ENCODE measurements around the gene INSR. TPM values are rescaled to one million over a fixed set of nuclear protein-coding genes. Genes with fewer than 3 reads are reported as not detected.

INSR gene
- total RNA-seq, 1 experiment from 2014 or later = 8.4 TPM

GRCh38 chr19:7252364-7252763 lies 41.9 kb downstream of the INSR start:
- H3K36me3 Mint-ChIP-seq (ENCODE audit: insufficient read depth, unreplicated experiment) = peaks cover 5% of the 10 kb centered on the region
- H3K4me1 Mint-ChIP-seq (ENCODE audit: low read depth, unreplicated experiment) = peaks cover 8% of the 10 kb centered on the region
- intact Hi-C loops (cut with micrococcal nuclease; ENCODE audit: unreplicated experiment) = no loop called here
- no peak overlapping the region for H3K4me3 Mint-ChIP-seq (ENCODE audit: low read depth, unreplicated experiment)
- CTCF ChIA-PET = no interaction called here
- no peak for DNase-seq
- peaks cover 3% of the 10 kb centered on the region for H3K9me3 Mint-ChIP-seq (ENCODE audit: low read depth, unreplicated experiment)
- BruUV-seq (replicated peaks) = no TSS peak
- no peaks in the 10 kb centered on the region for H3K27me3 Mint-ChIP-seq (ENCODE audit: unreplicated experiment)
- TF ChIP-seq CTCF (IDR thresholded peaks at IDR 0.05; ENCODE audit: unreplicated experiment) = no peak
- no peak overlapping the region for H3K27ac Mint-ChIP-seq (ENCODE audit: unreplicated experiment)

DNA sequence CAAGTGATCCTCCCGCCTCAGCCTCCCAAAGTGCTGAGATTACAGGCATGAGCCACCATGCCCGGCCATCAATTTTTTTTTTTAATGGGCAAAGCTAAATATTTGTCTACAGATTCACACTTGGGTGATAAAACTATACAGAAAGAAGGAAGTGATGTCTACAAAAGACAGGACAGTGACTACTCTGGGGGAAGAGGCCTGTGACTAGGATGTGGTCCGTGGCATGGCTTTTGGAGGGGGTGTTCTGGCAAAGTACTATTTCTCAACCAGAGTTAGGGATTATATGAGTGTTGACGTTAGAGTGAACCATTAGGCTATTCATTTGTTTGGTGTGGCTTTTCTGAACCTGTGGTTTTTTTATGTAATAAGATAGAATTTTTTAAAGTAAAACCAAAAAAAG lies 42.7 kb downstream of the INSR start:
- H3K9me3 Mint-ChIP-seq (ENCODE audit: low read depth, unreplicated experiment) = peaks cover 3% of the 10 kb centered on the region
- H3K4me3 Mint-ChIP-seq (ENCODE audit: low read depth, unreplicated experiment) = no peak overlapping the region
- DNase-seq = no peak
- H3K4me1 Mint-ChIP-seq (ENCODE audit: low read depth, unreplicated experiment) = peaks cover 8% of the 10 kb centered on the region
- TF ChIP-seq CTCF (IDR thresholded peaks at IDR 0.05; ENCODE audit: unreplicated experiment) = no peak
- no peaks in the 10 kb centered on the region for H3K27me3 Mint-ChIP-seq (ENCODE audit: unreplicated experiment)
- BruUV-seq (replicated peaks) = no TSS peak
- intact Hi-C loops (cut with micrococcal nuclease; ENCODE audit: unreplicated experiment) = no loop called here
- CTCF ChIA-PET = no interaction called here
- H3K27ac Mint-ChIP-seq (ENCODE audit: unreplicated experiment) = no peak overlapping the region
- H3K36me3 Mint-ChIP-seq (ENCODE audit: insufficient read depth, unreplicated experiment) = no peaks in the 10 kb centered on the region

DNA sequence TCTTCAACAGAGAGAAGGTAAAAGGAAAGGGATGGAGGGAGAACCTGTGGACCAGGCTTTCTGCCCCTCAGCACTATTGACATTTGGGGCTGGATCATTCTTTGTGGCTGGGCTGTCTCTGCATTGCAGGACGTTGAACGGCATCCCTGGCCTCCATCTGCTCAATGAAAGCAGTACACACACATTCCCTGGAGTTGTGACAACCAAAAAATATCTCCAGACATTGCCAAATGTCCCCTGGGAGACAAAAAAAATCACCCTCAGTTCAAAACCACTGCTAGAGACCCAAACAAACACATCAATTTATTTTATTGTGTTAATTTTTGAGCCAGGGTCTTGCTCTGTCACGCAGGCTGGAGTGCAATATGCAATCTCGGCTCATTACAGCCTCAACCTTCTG lies 43.3 kb downstream of the INSR start:
- no peak for DNase-seq
- BruUV-seq (replicated peaks) = no TSS peak
- H3K27ac Mint-ChIP-seq (ENCODE audit: unreplicated experiment) = no peak overlapping the region
- H3K4me3 Mint-ChIP-seq (ENCODE audit: low read depth, unreplicated experiment) = no peak overlapping the region
- intact Hi-C loops (cut with micrococcal nuclease; ENCODE audit: unreplicated experiment) = no loop called here
- H3K9me3 Mint-ChIP-seq (ENCODE audit: low read depth, unreplicated experiment) = peaks cover 5% of the 10 kb centered on the region
- H3K36me3 Mint-ChIP-seq (ENCODE audit: insufficient read depth, unreplicated experiment) = no peaks in the 10 kb centered on the region
- H3K4me1 Mint-ChIP-seq (ENCODE audit: low read depth, unreplicated experiment) = peaks cover 8% of the 10 kb centered on the region
- TF ChIP-seq CTCF (IDR thresholded peaks at IDR 0.05; ENCODE audit: unreplicated experiment) = no peak
- CTCF ChIA-PET = no interaction called here
- no peaks in the 10 kb centered on the region for H3K27me3 Mint-ChIP-seq (ENCODE audit: unreplicated experiment)

DNA sequence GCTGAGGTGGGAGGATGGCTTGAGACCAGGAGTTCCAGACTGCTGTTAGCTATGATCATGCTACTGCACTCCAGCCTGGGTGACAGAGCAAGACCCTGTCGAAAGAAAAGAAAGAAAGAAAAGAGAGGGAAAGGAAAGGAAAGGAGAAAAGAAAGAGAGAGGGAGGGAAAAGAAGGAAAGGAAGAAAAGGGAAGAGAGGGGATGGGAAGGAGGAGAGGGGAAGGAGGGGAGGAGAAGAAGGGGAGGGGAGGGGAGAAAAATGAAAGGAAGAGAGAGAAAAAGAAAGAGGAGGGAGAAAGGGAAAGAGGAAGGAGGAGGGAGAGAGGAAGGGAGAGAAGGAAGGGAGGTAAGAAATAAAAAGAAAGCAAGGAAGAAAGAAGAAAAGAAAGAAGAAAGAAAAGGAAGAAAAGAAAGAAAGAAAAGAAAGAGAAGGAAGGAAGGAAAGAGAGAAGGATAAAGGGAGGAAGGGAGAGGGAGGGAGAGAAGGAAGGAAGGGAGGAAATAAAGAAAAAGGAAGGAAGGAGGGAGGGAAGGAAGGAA lies 44.1 kb downstream of the INSR start:
- Mint-ChIP-seq H3K27ac (ENCODE audit: unreplicated experiment) (no peak overlapping the region), H3K27me3 (ENCODE audit: unreplicated experiment) (no peaks in the 10 kb centered on the region), H3K4me3 (ENCODE audit: low read depth, unreplicated experiment) (no peak overlapping the region), H3K4me1 (ENCODE audit: low read depth, unreplicated experiment) (peaks cover 1% of the 10 kb centered on the region), H3K36me3 (ENCODE audit: insufficient read depth, unreplicated experiment) (no peaks in the 10 kb centered on the region), H3K9me3 (ENCODE audit: low read depth, unreplicated experiment) (peaks cover 5% of the 10 kb centered on the region)
- DNase-seq = no peak
- intact Hi-C loops (cut with micrococcal nuclease; ENCODE audit: unreplicated experiment) = no loop called here
- TF ChIP-seq CTCF (IDR thresholded peaks at IDR 0.05; ENCODE audit: unreplicated experiment) = no peak
- CTCF ChIA-PET = no interaction called here
- BruUV-seq (replicated peaks) = no TSS peak
